PFSK-1 (cell line): Measurements from ENCODE around the gene MUC12.

Source experiments
- FOXP2 ChIP-seq: optimal IDR thresholded peaks from 2 replicates; pipeline ENCODE3; 2011; ENCODE audit warnings: borderline replicate concordance, control low read depth, inconsistent platforms; ENCODE audit not compliant: insufficient read depth; ENCODE audit errors: extremely low read length, extremely low read depth
- POLR2AphosphoS5 ChIP-seq: IDR thresholded peaks from 2 replicates; pipeline ENCODE4 v1.6.1; 2012; ENCODE audit warnings: low read depth, mild to moderate bottlenecking, control low read depth, low read length, moderate library complexity
- SIN3A ChIP-seq: IDR thresholded peaks from 2 replicates; pipeline ENCODE4 v1.6.1; 2012; ENCODE audit warnings: mild to moderate bottlenecking, low read length, moderate library complexity, borderline replicate concordance; ENCODE audit not compliant: insufficient read depth
- TAF1 ChIP-seq: IDR thresholded peaks from 2 replicates; pipeline ENCODE4 v1.6.1; 2012; ENCODE audit warnings: low read length, control low read depth, borderline replicate concordance; ENCODE audit not compliant: insufficient read depth
- TF ChIP-seq, protein P1 (sequence below), 2 experiments: IDR thresholded peaks; 2 replicates each; pipeline versions ENCODE4 v1.6.1 to v1.8.0; 2011 to 2012; ENCODE audit warnings: low read depth in 2 of 2, low read length in 2 of 2, control low read depth in 1 of 2, inconsistent platforms in 1 of 2, mild to moderate bottlenecking in 1 of 2, moderate library complexity in 1 of 2; ENCODE audit not compliant: insufficient read depth in 1 of 2

MUC12 gene

GRCh38 chr7:100978300-100978699 lies 8.9 kb downstream of the MUC12 start:
- TF ChIP-seq TAF1 = no peak
- TF ChIP-seq, protein P1, sequence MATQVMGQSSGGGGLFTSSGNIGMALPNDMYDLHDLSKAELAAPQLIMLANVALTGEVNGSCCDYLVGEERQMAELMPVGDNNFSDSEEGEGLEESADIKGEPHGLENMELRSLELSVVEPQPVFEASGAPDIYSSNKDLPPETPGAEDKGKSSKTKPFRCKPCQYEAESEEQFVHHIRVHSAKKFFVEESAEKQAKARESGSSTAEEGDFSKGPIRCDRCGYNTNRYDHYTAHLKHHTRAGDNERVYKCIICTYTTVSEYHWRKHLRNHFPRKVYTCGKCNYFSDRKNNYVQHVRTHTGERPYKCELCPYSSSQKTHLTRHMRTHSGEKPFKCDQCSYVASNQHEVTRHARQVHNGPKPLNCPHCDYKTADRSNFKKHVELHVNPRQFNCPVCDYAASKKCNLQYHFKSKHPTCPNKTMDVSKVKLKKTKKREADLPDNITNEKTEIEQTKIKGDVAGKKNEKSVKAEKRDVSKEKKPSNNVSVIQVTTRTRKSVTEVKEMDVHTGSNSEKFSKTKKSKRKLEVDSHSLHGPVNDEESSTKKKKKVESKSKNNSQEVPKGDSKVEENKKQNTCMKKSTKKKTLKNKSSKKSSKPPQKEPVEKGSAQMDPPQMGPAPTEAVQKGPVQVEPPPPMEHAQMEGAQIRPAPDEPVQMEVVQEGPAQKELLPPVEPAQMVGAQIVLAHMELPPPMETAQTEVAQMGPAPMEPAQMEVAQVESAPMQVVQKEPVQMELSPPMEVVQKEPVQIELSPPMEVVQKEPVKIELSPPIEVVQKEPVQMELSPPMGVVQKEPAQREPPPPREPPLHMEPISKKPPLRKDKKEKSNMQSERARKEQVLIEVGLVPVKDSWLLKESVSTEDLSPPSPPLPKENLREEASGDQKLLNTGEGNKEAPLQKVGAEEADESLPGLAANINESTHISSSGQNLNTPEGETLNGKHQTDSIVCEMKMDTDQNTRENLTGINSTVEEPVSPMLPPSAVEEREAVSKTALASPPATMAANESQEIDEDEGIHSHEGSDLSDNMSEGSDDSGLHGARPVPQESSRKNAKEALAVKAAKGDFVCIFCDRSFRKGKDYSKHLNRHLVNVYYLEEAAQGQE (IDR thresholded peaks at IDR 0.05; ENCODE audit: insufficient read depth in 1 of 2, low read depth in 2 of 2, low read length in 2 of 2) = no peak

DNA sequence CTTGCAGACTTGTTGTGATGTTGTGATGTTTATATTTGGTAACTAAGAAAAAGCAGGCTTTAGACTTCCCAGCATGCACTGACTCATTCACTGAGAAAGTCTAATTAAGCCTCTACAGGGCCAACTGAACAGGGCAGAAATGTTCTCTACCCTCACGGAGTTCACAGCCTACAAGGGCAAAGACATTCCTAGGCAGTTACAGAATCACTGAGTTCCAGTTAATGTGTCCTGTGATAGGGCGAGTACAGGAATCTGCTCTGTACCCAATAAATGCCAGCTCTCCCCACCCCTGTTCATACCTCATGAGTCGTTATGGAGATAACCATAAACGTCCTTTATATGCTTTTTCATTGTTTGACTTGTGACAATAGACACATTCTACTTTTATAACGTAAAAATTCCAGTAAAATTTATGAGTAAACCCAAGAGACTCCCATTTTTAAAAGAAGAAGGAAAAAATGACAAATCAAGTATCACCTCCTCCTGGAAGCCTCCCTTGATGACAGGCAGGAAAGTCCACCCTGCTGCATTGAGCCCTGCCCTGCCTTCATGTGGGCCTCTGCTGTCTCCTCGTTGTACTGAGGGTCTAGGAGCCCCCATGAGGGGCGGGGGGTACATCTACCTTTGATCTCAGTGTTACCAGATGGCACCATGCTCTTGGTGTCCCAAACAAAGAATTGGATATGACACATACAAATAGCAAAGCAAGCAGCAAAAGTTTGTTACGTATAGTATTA lies 14.3 kb downstream of the MUC12 start:
- TF ChIP-seq POLR2AphosphoS5 = no peak
- TF ChIP-seq FOXP2 = no peak
- TF ChIP-seq SIN3A = no peak
- TF ChIP-seq TAF1 = no peak
- TF ChIP-seq, protein P1 (IDR thresholded peaks at IDR 0.05; ENCODE audit: insufficient read depth in 1 of 2, low read depth in 2 of 2, low read length in 2 of 2) = no peak

- no peak for TF ChIP-seq FOXP2
- TF ChIP-seq, protein P1 (IDR thresholded peaks at IDR 0.05; ENCODE audit: insufficient read depth in 1 of 2, low read depth in 2 of 2, low read length in 2 of 2) = no peak
- TF ChIP-seq POLR2AphosphoS5 = no peak
- no peak for TF ChIP-seq SIN3A
- TF ChIP-seq TAF1 = no peak
Measured at GRCh38 chr7:100991631-100992030, 22.3 kb downstream of the MUC12 start.

DNA sequence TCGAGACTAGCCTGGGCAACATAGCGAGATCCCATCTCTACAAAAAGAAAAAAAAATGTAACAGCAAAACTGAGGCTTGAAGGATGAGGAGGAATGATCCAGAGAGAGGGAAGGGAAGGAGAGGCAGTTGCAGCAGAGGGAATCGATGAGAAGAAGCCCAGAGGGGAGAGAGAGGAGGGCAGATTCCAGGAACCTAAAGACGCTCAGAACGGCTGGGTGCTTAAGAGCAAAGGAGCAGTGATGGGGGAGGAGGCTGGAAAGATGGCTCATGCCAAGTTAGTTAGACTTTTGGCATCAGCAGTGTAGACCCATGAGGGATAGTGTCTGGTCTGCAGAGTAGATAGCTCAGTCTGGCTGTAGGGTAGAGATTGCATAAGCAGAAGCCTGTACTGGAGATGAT lies 40.3 kb downstream of the MUC12 start:
- TF ChIP-seq SIN3A = no peak
- TF ChIP-seq POLR2AphosphoS5 = no peak
- TF ChIP-seq TAF1 = no peak
- TF ChIP-seq, protein P1 (IDR thresholded peaks at IDR 0.05; ENCODE audit: insufficient read depth in 1 of 2, low read depth in 2 of 2, low read length in 2 of 2) = no peak
- no peak for TF ChIP-seq FOXP2

GRCh38 chr7:101012931-101013330 lies 43.6 kb downstream of the MUC12 start:
- TF ChIP-seq TAF1 (no peak), POLR2AphosphoS5 (no peak), FOXP2 (no peak), SIN3A (no peak)
- TF ChIP-seq, protein P1 (IDR thresholded peaks at IDR 0.05; ENCODE audit: insufficient read depth in 1 of 2, low read depth in 2 of 2, low read length in 2 of 2) = no peak
